ENCODE data around the gene DNM3.

DNA sequence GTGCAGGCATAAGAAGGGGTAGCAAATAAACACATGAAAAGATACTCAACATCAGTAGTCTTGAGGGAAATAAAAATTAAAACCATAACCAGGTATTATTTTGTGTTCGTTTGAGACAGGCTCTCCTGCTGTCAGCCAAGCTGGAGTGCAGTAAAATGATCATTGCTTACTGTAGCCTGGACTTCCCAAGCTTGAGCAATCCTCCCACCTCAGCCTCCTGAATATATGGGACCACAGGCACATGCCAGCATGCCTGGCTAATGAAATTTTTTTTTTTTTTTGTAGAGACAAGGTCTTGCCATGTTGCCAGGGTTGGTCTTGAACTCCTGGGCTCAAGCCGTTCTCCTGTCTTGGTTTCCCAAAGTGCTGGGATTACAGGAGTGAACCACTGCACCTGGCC, 108.0 kb downstream of the DNM3 start:
- no peak for TF ChIP-seq EZH2phosphoT487 (conservative IDR thresholded peaks at IDR 0.05; ENCODE audit: low read length)
- TF ChIP-seq, protein P1, sequence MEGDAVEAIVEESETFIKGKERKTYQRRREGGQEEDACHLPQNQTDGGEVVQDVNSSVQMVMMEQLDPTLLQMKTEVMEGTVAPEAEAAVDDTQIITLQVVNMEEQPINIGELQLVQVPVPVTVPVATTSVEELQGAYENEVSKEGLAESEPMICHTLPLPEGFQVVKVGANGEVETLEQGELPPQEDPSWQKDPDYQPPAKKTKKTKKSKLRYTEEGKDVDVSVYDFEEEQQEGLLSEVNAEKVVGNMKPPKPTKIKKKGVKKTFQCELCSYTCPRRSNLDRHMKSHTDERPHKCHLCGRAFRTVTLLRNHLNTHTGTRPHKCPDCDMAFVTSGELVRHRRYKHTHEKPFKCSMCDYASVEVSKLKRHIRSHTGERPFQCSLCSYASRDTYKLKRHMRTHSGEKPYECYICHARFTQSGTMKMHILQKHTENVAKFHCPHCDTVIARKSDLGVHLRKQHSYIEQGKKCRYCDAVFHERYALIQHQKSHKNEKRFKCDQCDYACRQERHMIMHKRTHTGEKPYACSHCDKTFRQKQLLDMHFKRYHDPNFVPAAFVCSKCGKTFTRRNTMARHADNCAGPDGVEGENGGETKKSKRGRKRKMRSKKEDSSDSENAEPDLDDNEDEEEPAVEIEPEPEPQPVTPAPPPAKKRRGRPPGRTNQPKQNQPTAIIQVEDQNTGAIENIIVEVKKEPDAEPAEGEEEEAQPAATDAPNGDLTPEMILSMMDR (IDR thresholded peaks at IDR 0.05; ENCODE audit: insufficient read depth, low read length, poor library complexity, severe bottlenecking) = no peak
